Gastrocnemius medialis (tissue), 4 donors: Measurements from ENCODE around the gene DPYD. TPM values are rescaled to one million over a fixed set of nuclear protein-coding genes. Genes with fewer than 3 reads are reported as not detected.

Experiments used
- ATAC-seq, 2 donors: fragments of 150-250 bp; one replicate each; pipeline ENCODE4 v1.9.1; 2016
- DNase-seq, 2 donors: peaks; one replicate each; pipeline ENCODE4 v3.0.0-alpha.2; 2019
- H3K27ac ChIP-seq, 4 donors: fragments of 200-600 bp; sonication (generic); 1 replicate in 1 of 4; 2 replicates in 3 of 4; pipeline ENCODE4 v1.5.1; 2016 to 2018; ENCODE audit warnings: mild to moderate bottlenecking in 2 of 4, moderate library complexity in 1 of 4
- H3K27me3 ChIP-seq, 3 donors: fragments of 200-600 bp; sonication (generic) in 2 of 3; 1 replicate in 1 of 3; 2 replicates in 2 of 3; pipeline versions ENCODE4 v1.5.1 to v1.6.0; 2016 to 2019; ENCODE audit warnings: mild to moderate bottlenecking in 1 of 3, moderate library complexity in 1 of 3
- H3K36me3 ChIP-seq, 2 donors: fragments of 200-600 bp; sonication (generic) in 1 of 2; one replicate each; pipeline ENCODE4 v1.5.1; 2017 to 2018
- H3K4me1 ChIP-seq, 2 donors: fragments of 200-600 bp; sonication (generic) in 1 of 2; one replicate each; pipeline ENCODE4 v1.5.1; 2016 to 2017; ENCODE audit warnings: mild to moderate bottlenecking in 2 of 2
- H3K4me3 ChIP-seq, 4 donors: fragments of 200-600 bp; sonication (generic) in 3 of 4; 1 replicate in 1 of 4; 2 replicates in 3 of 4; pipeline ENCODE4 v1.5.1; 2016 to 2019; ENCODE audit warnings: mild to moderate bottlenecking in 2 of 4
- H3K9me3 ChIP-seq, 3 donors: fragments of 200-600 bp; sonication (generic) in 2 of 3; 1 replicate in 1 of 3; 2 replicates in 2 of 3; pipeline ENCODE4 v1.5.1; 2016 to 2019
- CTCF ChIP-seq, 5 experiments: fragments of 450-650 bp in 3 of 5; fragments of 200-600 bp in 2 of 5; sonication (generic) in 2 of 5; IDR thresholded peaks in 4 of 5; conservative IDR thresholded peaks in 1 of 5; 1 replicate in 4 of 5; 2 replicates in 1 of 5; pipeline ENCODE4 v1.5.1; 2016 to 2019; ENCODE audit warnings: antibody characterized with exemption in 5 of 5, mild to moderate bottlenecking in 3 of 5, moderate library complexity in 3 of 5
- POLR2A ChIP-seq, 2 donors: fragments of 450-650 bp; IDR thresholded peaks; one replicate each; pipeline ENCODE4 v1.6.1; 2017; ENCODE audit warnings: antibody characterized with exemption in 2 of 2, mild to moderate bottlenecking in 2 of 2, moderate library complexity in 2 of 2
- in situ Hi-C, 4 donors: fragments of 200-750 bp; cut with MboI; loops; one replicate each; pipeline versions ENCODE4 v1.15.0 to v1.8.0; 2017; ENCODE audit warnings: low sequenced_read_pairs in 4 of 4
- intact Hi-C: fragments of 100-400 bp; cut with DNase I; formaldehyde crosslinking; loops from one replicate; pipeline ENCODE4 v1.15.1; 2023; ENCODE audit warnings: low total_unique reads
- total RNA-seq, 4 donors: library from RNA; depleted of rRNA; stranded (reverse); fragments of >200 nt; gene quantifications; one replicate each; pipeline versions ENCODE4 v1.1.0 to v1.2.3, GENCODE V29; 2016

The DPYD gene
- total RNA-seq, 4 donors from 2014 or later = 4.6 to 13.9 (median 9.1) TPM

- TF ChIP-seq CTCF (IDR thresholded peaks at IDR 0.05 in 4 of 5, conservative IDR thresholded peaks at IDR 0.05 in 1 of 5) (no peak), POLR2A (IDR thresholded peaks at IDR 0.05) (no peak)
- Histone ChIP-seq H3K27me3 (no peaks in the 10 kb centered on the region), H3K4me3 (no peak overlapping the region), H3K27ac (no peak overlapping the region), H3K4me1 (peaks cover 14 to 18% of the 10 kb centered on the region in 2 donors), H3K9me3 (no peaks in the 10 kb centered on the region), H3K36me3 (no peaks in the 10 kb centered on the region)
- no peak for DNase-seq
- in situ Hi-C loops (no loop called here), intact Hi-C loops (no loop called here)
- ATAC-seq = no peak
Observed at GRCh38 chr1:97792655-97793054, 128.2 kb downstream of the DPYD start.

GRCh38 chr1:97791251-97791650, 129.6 kb downstream of the DPYD start:
- intact Hi-C loops = no loop called here
- ATAC-seq (no peak), DNase-seq (no peak)
- H3K9me3 ChIP-seq = no peaks in the 10 kb centered on the region
- no peaks in the 10 kb centered on the region for H3K27me3 ChIP-seq
- no peak overlapping the region for H3K27ac ChIP-seq
- H3K4me3 ChIP-seq = no peak overlapping the region
- TF ChIP-seq CTCF (IDR thresholded peaks at IDR 0.05 in 4 of 5, conservative IDR thresholded peaks at IDR 0.05 in 1 of 5) (no peak), POLR2A (IDR thresholded peaks at IDR 0.05) (no peak)
- in situ Hi-C loops = no loop called here
- no peaks in the 10 kb centered on the region for H3K36me3 ChIP-seq
- H3K4me1 ChIP-seq = peaks cover 7 to 12% of the 10 kb centered on the region in 2 donors

- no peaks in the 10 kb centered on the region for H3K9me3 ChIP-seq
- intact Hi-C loops (no loop called here), in situ Hi-C loops (no loop called here)
- no peak overlapping the region for H3K27ac ChIP-seq
- H3K36me3 ChIP-seq = no peaks in the 10 kb centered on the region
- peaks cover 7 to 12% of the 10 kb centered on the region in 2 donors for H3K4me1 ChIP-seq
- DNase-seq (no peak), ATAC-seq (no peak)
- H3K27me3 ChIP-seq = no peaks in the 10 kb centered on the region
- H3K4me3 ChIP-seq = no peak overlapping the region
- TF ChIP-seq CTCF (IDR thresholded peaks at IDR 0.05 in 4 of 5, conservative IDR thresholded peaks at IDR 0.05 in 1 of 5) (no peak), POLR2A (IDR thresholded peaks at IDR 0.05) (no peak)
Observed at GRCh38 chr1:97787231-97787630, 133.6 kb downstream of the DPYD start.

- H3K4me1 ChIP-seq = peaks cover 0 to 12% of the 10 kb centered on the region in 2 donors
- no peak for DNase-seq
- no peak overlapping the region for H3K27ac ChIP-seq
- no peaks in the 10 kb centered on the region for H3K36me3 ChIP-seq
- H3K4me3 ChIP-seq = no peak overlapping the region
- no peaks in the 10 kb centered on the region for H3K9me3 ChIP-seq
- TF ChIP-seq POLR2A (IDR thresholded peaks at IDR 0.05) (no peak), CTCF (IDR thresholded peaks at IDR 0.05 in 4 of 5, conservative IDR thresholded peaks at IDR 0.05 in 1 of 5) (no peak)
- intact Hi-C loops = no loop called here
- ATAC-seq = no peak
- in situ Hi-C loops = no loop called here
- H3K27me3 ChIP-seq = no peaks in the 10 kb centered on the region
Observed at GRCh38 chr1:97784661-97785060, 136.2 kb downstream of the DPYD start.

- intact Hi-C loops (no loop called here), in situ Hi-C loops (no loop called here)
- H3K27me3 ChIP-seq = no peaks in the 10 kb centered on the region
- no peaks in the 10 kb centered on the region for H3K36me3 ChIP-seq
- peak in 1 of 2 donors; percentile 75 for ATAC-seq
- no peak for TF ChIP-seq CTCF (IDR thresholded peaks at IDR 0.05 in 4 of 5, conservative IDR thresholded peaks at IDR 0.05 in 1 of 5)
- no peak for TF ChIP-seq POLR2A (IDR thresholded peaks at IDR 0.05)
- H3K4me1 ChIP-seq = peaks cover 0 to 12% of the 10 kb centered on the region in 2 donors
- no peaks in the 10 kb centered on the region for H3K9me3 ChIP-seq
- H3K27ac ChIP-seq = no peak overlapping the region
- DNase-seq = no peak
- no peak overlapping the region for H3K4me3 ChIP-seq
Observed at GRCh38 chr1:97783751-97784150, 137.1 kb downstream of the DPYD start.
